T-helper 2 cell (primary cell): ENCODE results near the gene RAPGEFL1.
A peak's percentile ranks its signal among the peaks of the same experiment; 100 is the strongest.
"Not testable (repeated sequence)": the region's sequence is repeated elsewhere in the genome, so short reads cannot be mapped to it uniquely, and the experiment has no call there.

ENCODE experiments used
- DNase-seq, 5 experiments: peaks; one replicate each; pipeline versions ENCODE4 v3.0.0 to v3.0.0-alpha.2; 2012 to 2022

RAPGEFL1 gene

GRCh38 chr17:40218006-40218739 is 40.9 kb downstream of the RAPGEFL1 start:
- peak in 1 of 5 experiments; percentile 29 for DNase-seq

- peak; percentile 92 to 97 (median 95) for DNase-seq
These were observed 41.7 kb downstream of the RAPGEFL1 start, which contains the start of gene WIPF2 for GRCh38 chr17:40218740-40219593. Gene WIPF2, plus strand, starts transcription at chr17:40219304. Its CDS starts 37,156 bp downstream, at chr17:40256460.

GRCh38 chr17:40219594-40220338 is 42.5 kb downstream of the RAPGEFL1 start:
- DNase-seq: peak in 3 of 5 experiments; percentile 2 to 40 (median 21)

- no peak for DNase-seq
These were observed 47.7 kb downstream of the RAPGEFL1 start for GRCh38 chr17:40224718-40225550.

- not testable (repeated sequence) for DNase-seq
These were observed 51.9 kb downstream of the RAPGEFL1 start for GRCh38 chr17:40229146-40229545.

GRCh38 chr17:40230670-40231069 is 53.4 kb downstream of the RAPGEFL1 start:
- no peak for DNase-seq

- not testable (repeated sequence) for DNase-seq
These were observed 54.7 kb downstream of the RAPGEFL1 start for GRCh38 chr17:40231928-40232327.

- no peak for DNase-seq
These were observed 64.1 kb downstream of the RAPGEFL1 start for GRCh38 chr17:40241252-40241834.

GRCh38 chr17:40242774-40243173 is 65.5 kb downstream of the RAPGEFL1 start:
- DNase-seq: no peak

GRCh38 chr17:40243761-40244160 is 66.5 kb downstream of the RAPGEFL1 start:
- DNase-seq: no peak

GRCh38 chr17:40244255-40244654 is 67.0 kb downstream of the RAPGEFL1 start:
- DNase-seq: no peak
